ENCODE results near the gene DBN1.
"Not testable (repeated sequence)": the region's sequence is repeated elsewhere in the genome, so short reads cannot be mapped to it uniquely, and the experiment has no call there.

Gene DBN1

GRCh38 chr5:177490311-177490991 lies 17.0 kb upstream of the DBN1 start:
- DNase-seq = no peak

GRCh38 chr5:177489119-177489716 lies 15.8 kb upstream of the DBN1 start:
- DNase-seq = no peak

- DNase-seq = no peak
These were observed 14.5 kb upstream of the DBN1 start for GRCh38 chr5:177487975-177488374.

GRCh38 chr5:177487144-177487543 lies 13.7 kb upstream of the DBN1 start:
- DNase-seq = no peak

- DNase-seq = no peak
These were observed 12.8 kb upstream of the DBN1 start for GRCh38 chr5:177486256-177486655.

- not testable (repeated sequence) for DNase-seq
These were observed 12.3 kb upstream of the DBN1 start for GRCh38 chr5:177485753-177486152.

GRCh38 chr5:177484902-177485549 lies 11.6 kb upstream of the DBN1 start:
- no peak for DNase-seq

GRCh38 chr5:177483994-177484901 lies 10.8 kb upstream of the DBN1 start:
- DNase-seq = no peak

GRCh38 chr5:177483042-177483441 lies 9.6 kb upstream of the DBN1 start:
- no peak for DNase-seq

- no peak for DNase-seq
These were observed 8.9 kb upstream of the DBN1 start for GRCh38 chr5:177482359-177482795.

GRCh38 chr5:177479774-177480173 lies 6.3 kb upstream of the DBN1 start:
- no peak for DNase-seq

- DNase-seq = no peak
These were observed 5.5 kb upstream of the DBN1 start for GRCh38 chr5:177478711-177479646.

GRCh38 chr5:177477701-177478477 lies 4.5 kb upstream of the DBN1 start:
- no peak for DNase-seq

- no peak for DNase-seq
These were observed 3.2 kb upstream of the DBN1 start for GRCh38 chr5:177476531-177477233.

- no peak for DNase-seq
These were observed 2.4 kb upstream of the DBN1 start for GRCh38 chr5:177475563-177476427.

GRCh38 chr5:177474846-177475562 lies 1.6 kb upstream of the DBN1 start:
- no peak for DNase-seq

GRCh38 chr5:177474002-177474476 lies 605 bp upstream of the DBN1 start:
- no peak for DNase-seq

Data from NCI-H2107 (cell line).